AG04449 (cell line): ENCODE results near the gene PSMA5.
"Not testable (repeated sequence)": the region's sequence is repeated elsewhere in the genome, so short reads cannot be mapped to it uniquely, and the experiment has no call there.

ENCODE experiments used
- CTCF ChIA-PET: fragments of 350-600 bp; formaldehyde crosslinking; extraction: SDS; loops from one replicate; lab custom pipeline; 2021; ENCODE audit warnings: antibody characterized with exemption; lab: Yijun Ruan, JAX
- POLR2A ChIA-PET: fragments of 400-600, 350-600 bp; formaldehyde crosslinking; extraction: SDS; loops from one replicate; lab custom pipeline; 2020; ENCODE audit warnings: antibody characterized with exemption, inconsistent platforms; lab: Yijun Ruan, JAX
- DNase-seq: peaks from one replicate; pipeline ENCODE4 v3.0.0-alpha.2; 2010; ENCODE audit warnings: low read depth, low spot score
- H3K4me3 ChIP-seq: 2 replicates; pipeline ENCODE4 v1.5.1; 2011; ENCODE audit warnings: low read depth, mild to moderate bottlenecking, control low read depth, low read length
- CTCF ChIP-seq: IDR thresholded peaks from one replicate; pipeline ENCODE4 v1.5.1; 2011; ENCODE audit warnings: mild to moderate bottlenecking, moderate library complexity, low read length, control low read depth, inconsistent platforms; ENCODE audit not compliant: insufficient read depth; ENCODE audit errors: missing control alignments

Gene PSMA5

GRCh38 chr1:109426281-109427170, at the start of gene PSMA5:
Gene PSMA5 (minus strand): TSS chr1:109426448. CDS start chr1:109426330, 118 bp downstream.
- peak; percentile 97 for DNase-seq
- ChIA-PET CTCF (interaction anchor here (0.8 to 9.3 kb wide), 4 partner anchors 24 to 104 kb away, joined by 4 to 86 read pairs (median 48); partner anchors contain the start of gene CYB561D1), POLR2A (interaction anchor here (0.6 to 2.0 kb wide), 2 partner anchors 12 to 224 kb away, joined by 3 to 7 read pairs; no protein-coding TSS in a partner anchor)
- peak within 1 kb of the TSS; percentile 92 for H3K4me3 ChIP-seq
- no peak for TF ChIP-seq CTCF

GRCh38 chr1:109475261-109475660, 49.0 kb upstream of the PSMA5 start:
- POLR2A ChIA-PET: no interaction called here
- TF ChIP-seq CTCF: no peak
- CTCF ChIA-PET: interaction anchor here (0.5 to 3.2 kb wide), 4 partner anchors 15 to 73 kb away, joined by 3 to 17 read pairs (median 5); partner anchors contain the start of gene CYB561D1
- H3K4me3 ChIP-seq: no peak overlapping the region
- DNase-seq: no peak

- no peak overlapping the region for H3K4me3 ChIP-seq
- no peak for TF ChIP-seq CTCF
- POLR2A ChIA-PET: no interaction called here
- no peak for DNase-seq
- CTCF ChIA-PET: interaction anchor here (0.5 to 3.2 kb wide), 4 partner anchors 9 to 73 kb away, joined by 3 to 17 read pairs (median 3); partner anchors contain the start of genes ATXN7L2 and CYB561D1
Observed at GRCh38 chr1:109474697-109475096, 48.4 kb upstream of the PSMA5 start.

- DNase-seq, POLR2A ChIA-PET: not testable (repeated sequence)
- CTCF ChIA-PET: interaction anchor here (0.8 to 3.2 kb wide), 5 partner anchors 10 to 59 kb away, joined by 3 to 17 read pairs (median 4); partner anchors contain the start of genes ATXN7L2 and CYB561D1
Observed at GRCh38 chr1:109473284-109474057, 47.2 kb upstream of the PSMA5 start.

GRCh38 chr1:109472779-109473178, 46.5 kb upstream of the PSMA5 start:
- CTCF ChIA-PET: interaction anchor here (0.9 kb wide), 1 partner anchor 21 kb away, joined by 4 read pairs; no protein-coding TSS in a partner anchor
- POLR2A ChIA-PET: no interaction called here
- no peak overlapping the region for H3K4me3 ChIP-seq
- DNase-seq: no peak
- no peak for TF ChIP-seq CTCF

More at GRCh38 chr1:109473284-109474057, 47.2 kb upstream of the PSMA5 start:
- H3K4me3 ChIP-seq: not testable (repeated sequence)

- H3K4me3 ChIP-seq: no peak overlapping the region
- DNase-seq: no peak
- POLR2A ChIA-PET: no interaction called here
- CTCF ChIA-PET: interaction anchor here (2.0 to 3.2 kb wide), 2 partner anchors 21 to 23 kb away, joined by 10 to 20 read pairs; partner anchors contain the start of gene CYB561D1
- TF ChIP-seq CTCF: no peak
Observed at GRCh38 chr1:109470245-109470644, 44.0 kb upstream of the PSMA5 start.
